NB4 (cell line): ENCODE measurements around the gene RPN1.
A peak's percentile ranks its signal among the peaks of the same experiment; 100 is the strongest.

ENCODE experiments used
- DNase-seq: peaks from one replicate; pipeline ENCODE4 v3.0.0; 2010; ENCODE audit warnings: low read depth
- H3K4me3 ChIP-seq: one replicate; pipeline ENCODE4 v1.5.1; 2011; ENCODE audit warnings: mild to moderate bottlenecking, low read depth, low read length, moderate library complexity
- MYC ChIP-seq: IDR thresholded peaks from 2 replicates; pipeline ENCODE4 v1.6.1; 2011; ENCODE audit warnings: low read depth, low read length
- POLR2A ChIP-seq: IDR thresholded peaks from 2 replicates; pipeline ENCODE4 v1.6.1; 2011; ENCODE audit warnings: mild to moderate bottlenecking; ENCODE audit not compliant: insufficient read length; ENCODE audit errors: extremely low read depth
- TF ChIP-seq, protein P1 (sequence below): IDR thresholded peaks from 2 replicates; pipeline ENCODE4 v1.6.1; 2011; ENCODE audit warnings: low read depth, low read length
- TF ChIP-seq, protein P2 (sequence below): IDR thresholded peaks from one replicate; pipeline ENCODE4 v1.5.1; 2012; ENCODE audit warnings: low read depth, low read length

The RPN1 gene

DNA sequence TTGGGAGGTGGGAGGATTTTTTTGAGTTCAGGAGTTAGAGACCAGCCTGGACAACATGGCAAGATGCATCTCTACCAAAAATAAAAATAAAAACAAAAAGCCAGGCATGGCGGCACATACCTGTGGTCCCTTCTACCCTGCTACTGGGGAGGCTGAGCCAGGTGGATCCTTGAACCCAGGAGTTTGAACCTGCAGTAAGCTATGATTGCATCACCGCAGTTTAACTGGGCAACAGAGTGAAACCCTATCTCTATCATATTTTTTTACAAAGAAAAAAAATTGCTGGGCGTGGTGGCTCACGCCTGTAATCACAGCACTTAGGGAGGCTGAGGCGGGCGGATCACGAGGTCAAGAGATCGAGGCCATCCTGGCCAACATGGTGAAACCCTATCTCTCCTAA is 35.8 kb upstream of the RPN1 start:
- no peak overlapping the region for H3K4me3 ChIP-seq
- TF ChIP-seq POLR2A (no peak), MYC (no peak)
- TF ChIP-seq, protein P1, sequence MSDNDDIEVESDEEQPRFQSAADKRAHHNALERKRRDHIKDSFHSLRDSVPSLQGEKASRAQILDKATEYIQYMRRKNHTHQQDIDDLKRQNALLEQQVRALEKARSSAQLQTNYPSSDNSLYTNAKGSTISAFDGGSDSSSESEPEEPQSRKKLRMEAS: no peak
- TF ChIP-seq, protein P2, sequence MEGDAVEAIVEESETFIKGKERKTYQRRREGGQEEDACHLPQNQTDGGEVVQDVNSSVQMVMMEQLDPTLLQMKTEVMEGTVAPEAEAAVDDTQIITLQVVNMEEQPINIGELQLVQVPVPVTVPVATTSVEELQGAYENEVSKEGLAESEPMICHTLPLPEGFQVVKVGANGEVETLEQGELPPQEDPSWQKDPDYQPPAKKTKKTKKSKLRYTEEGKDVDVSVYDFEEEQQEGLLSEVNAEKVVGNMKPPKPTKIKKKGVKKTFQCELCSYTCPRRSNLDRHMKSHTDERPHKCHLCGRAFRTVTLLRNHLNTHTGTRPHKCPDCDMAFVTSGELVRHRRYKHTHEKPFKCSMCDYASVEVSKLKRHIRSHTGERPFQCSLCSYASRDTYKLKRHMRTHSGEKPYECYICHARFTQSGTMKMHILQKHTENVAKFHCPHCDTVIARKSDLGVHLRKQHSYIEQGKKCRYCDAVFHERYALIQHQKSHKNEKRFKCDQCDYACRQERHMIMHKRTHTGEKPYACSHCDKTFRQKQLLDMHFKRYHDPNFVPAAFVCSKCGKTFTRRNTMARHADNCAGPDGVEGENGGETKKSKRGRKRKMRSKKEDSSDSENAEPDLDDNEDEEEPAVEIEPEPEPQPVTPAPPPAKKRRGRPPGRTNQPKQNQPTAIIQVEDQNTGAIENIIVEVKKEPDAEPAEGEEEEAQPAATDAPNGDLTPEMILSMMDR: no peak
- no peak for DNase-seq

DNA sequence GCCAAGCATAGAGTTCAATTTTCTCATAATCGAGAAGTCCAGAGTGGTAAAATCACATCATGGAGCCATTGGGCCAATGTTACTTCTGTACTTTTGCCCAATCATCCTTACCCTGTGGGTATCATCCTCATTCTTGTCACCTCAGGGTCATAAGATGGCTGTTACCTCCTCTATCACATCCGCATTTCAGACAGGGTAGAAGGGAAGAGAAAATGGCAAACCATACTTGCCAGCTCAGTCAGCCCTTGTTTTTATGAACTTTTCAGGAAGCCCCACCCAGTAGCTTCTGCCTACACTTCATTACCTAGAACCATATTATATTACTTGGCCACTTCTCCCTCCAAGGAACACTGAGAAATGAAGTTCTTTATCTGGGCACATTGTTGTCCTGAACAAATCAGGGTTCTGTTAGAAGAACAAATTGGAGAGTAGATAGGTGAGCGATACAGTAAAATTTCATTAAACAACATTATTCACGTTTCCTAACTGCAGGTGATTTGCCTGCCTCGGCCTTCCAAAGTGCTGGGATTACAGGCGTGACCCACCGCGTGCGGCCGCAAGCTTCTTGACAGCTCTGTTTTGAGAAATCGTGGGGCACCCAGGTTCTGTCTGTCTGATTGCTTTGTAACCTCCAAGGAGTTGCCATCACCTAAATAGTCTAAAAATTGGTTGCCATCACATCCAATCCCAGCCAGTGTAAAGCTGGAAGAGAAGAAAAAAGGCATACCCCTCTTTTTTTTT is 34.5 kb upstream of the RPN1 start:
- no peak for DNase-seq
- TF ChIP-seq, protein P1: no peak
- TF ChIP-seq POLR2A: no peak
- TF ChIP-seq, protein P2: no peak
- no peak for TF ChIP-seq MYC
- no peak overlapping the region for H3K4me3 ChIP-seq

DNA sequence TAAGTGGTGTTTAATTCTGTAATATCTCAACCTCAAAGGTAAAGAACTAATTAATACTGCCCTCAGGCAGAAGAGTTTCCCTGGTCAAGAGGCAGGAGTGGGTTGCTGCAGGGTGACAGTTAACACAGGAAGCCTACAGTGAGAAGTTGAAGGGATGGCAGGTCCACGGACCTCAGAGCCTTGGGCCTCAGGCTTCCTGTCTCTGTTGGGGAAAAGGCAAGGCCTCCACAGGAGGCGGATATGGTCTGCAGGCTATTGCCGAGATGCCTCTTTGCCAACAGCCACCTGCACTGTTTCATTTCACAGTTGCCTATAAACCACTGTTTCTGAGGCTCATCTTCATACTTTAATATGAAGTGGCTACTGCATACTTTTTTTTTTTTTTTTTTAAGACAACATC is 33.3 kb upstream of the RPN1 start:
- DNase-seq: peak; percentile 85
- TF ChIP-seq, protein P2: no peak
- TF ChIP-seq MYC (peak; percentile 82), POLR2A (peak; percentile 33)
- TF ChIP-seq, protein P1: peak; percentile 70
- no peak overlapping the region for H3K4me3 ChIP-seq

DNA sequence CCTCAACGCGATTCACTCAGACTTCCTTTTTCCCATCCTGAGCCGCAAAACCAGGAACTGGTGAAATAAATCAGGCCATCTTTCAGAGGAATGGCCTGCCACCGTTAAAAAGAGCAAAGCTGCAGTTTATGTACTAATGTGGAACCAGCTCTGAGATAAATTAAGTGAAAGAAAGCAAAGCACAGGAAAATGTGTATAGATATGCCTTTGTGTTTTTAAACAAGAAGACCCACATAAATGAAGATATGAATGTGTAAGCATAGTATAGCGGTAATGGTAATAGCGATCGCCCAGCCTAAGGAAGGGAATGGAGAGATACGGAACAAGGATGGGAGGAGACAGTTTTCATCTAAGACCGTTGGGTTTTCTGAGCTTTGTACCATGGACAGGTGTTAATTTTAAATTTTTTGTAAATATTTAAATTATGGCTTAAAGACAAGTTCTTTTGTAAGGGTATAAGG is 30.8 kb upstream of the RPN1 start:
- DNase-seq: no peak
- TF ChIP-seq MYC: no peak
- TF ChIP-seq, protein P2: no peak
- H3K4me3 ChIP-seq: peak overlapping the region; percentile 70

DNA sequence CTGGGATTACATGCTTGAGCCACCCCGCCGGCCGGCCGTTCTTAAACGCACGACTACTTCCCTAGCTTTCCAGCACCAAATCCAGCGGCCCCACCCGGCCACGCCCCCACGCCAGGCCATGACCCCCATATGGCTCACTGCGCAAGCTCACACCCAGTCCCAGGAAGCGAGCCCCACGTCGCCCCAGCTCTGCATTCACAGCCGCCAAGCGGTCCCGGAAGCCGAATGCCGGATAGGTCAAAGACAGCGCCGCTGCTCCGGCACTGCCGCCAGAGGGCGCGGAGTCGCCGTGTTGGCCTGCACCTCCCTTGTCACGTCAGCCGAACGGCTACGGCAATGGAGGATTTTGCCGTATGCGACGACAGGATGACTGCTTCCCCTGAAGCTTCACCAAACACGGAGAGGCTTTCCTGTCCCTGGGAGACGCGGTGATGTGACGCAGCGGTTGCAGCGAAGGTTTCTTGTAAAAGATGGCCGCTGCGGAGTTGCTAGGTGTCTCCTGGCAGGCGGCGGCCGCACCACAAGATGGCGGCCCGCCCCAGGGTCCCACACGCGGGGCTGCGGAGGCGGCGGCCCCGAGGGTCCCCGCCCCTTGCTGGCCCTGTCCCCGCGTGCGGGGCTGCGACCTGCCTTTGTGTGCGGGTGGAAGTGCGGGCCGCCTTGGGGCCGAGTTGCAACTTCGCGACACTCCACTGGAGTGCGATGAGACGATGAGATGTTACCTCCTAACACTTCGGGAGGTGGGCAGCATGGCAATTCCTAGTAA is 30.2 kb upstream of the RPN1 start:
- TF ChIP-seq, protein P1: peak; percentile 31; the same call in 1 of the 2 replicates
- TF ChIP-seq MYC: peak; percentile 24; the same call in 1 of the 2 replicates
- TF ChIP-seq POLR2A: peak; percentile 47
- TF ChIP-seq, protein P2: peak; percentile 88
- DNase-seq: peak; percentile 99

More for the DNA sequence above, 30.2 kb upstream of the RPN1 start:
- H3K4me3 ChIP-seq: peak overlapping the region; percentile 70
